Posterior vena cava (tissue), 2 donors: ENCODE measurements around the gene RHOV. TPM values are rescaled to one million over a fixed set of nuclear protein-coding genes. Genes with fewer than 3 reads are reported as not detected.

Experiments used
- DNase-seq: peaks from one replicate; pipeline ENCODE4 v3.0.0-alpha.2; 2020; ENCODE audit warnings: low spot score
- intact Hi-C, 2 donors: fragments of 100-400 bp; cut with DNase I; formaldehyde crosslinking; loops; one replicate each; pipeline versions ENCODE4 v1.14.1 to v1.14.2; 2022 to 2023
- total RNA-seq, 2 donors: library from RNA; stranded (reverse); fragmentation: NEBNext Ultra II Directional; extraction: Animal tissue kit (Norgen Biotek cat#: 25700); gene quantifications; one replicate each; pipeline ENCODE4 v1.2.1, GENCODE V29; 2021
- donor health status: DM: yes; HTN: yes; CAD: no.
- donor health status: DM: yes; HTN: yes; CAD: no.

The RHOV gene
- total RNA-seq, 2 donors from 2014 or later = not detected

- intact Hi-C loops = no loop called here
- peak; percentile 55 for DNase-seq
Measured at GRCh38 chr15:40854161-40854560, 19.9 kb downstream of the RHOV start.

- intact Hi-C loops = no loop called here
- peak; percentile 61 for DNase-seq
Measured at GRCh38 chr15:40853241-40853890, 20.7 kb downstream of the RHOV start.

- intact Hi-C loops = no loop called here
- peak; percentile 41 for DNase-seq
Measured at GRCh38 chr15:40852529-40852928, 21.5 kb downstream of the RHOV start.

GRCh38 chr15:40850576-40851112 is 23.4 kb downstream of the RHOV start:
- intact Hi-C loops = no loop called here
- DNase-seq = peak; percentile 36

GRCh38 chr15:40847223-40847961 is 26.6 kb downstream of the RHOV start:
- intact Hi-C loops = no loop called here
- peak; percentile 83 for DNase-seq

- intact Hi-C loops = no loop called here
- peak; percentile 32 for DNase-seq
Measured at GRCh38 chr15:40846841-40847222, 27.2 kb downstream of the RHOV start.

GRCh38 chr15:40845511-40846284 is 28.3 kb downstream of the RHOV start:
- intact Hi-C loops = no loop called here
- DNase-seq = peak; percentile 43

- intact Hi-C loops = no loop called here
- no peak for DNase-seq
Measured at GRCh38 chr15:40845036-40845435, 29.0 kb downstream of the RHOV start.

- DNase-seq = no peak
- intact Hi-C loops = no loop called here
Measured at GRCh38 chr15:40844696-40845030, 29.4 kb downstream of the RHOV start.

- intact Hi-C loops = no loop called here
- no peak for DNase-seq
Measured at GRCh38 chr15:40843885-40844695, 29.9 kb downstream of the RHOV start, which contains the start of gene SPINT1. Gene SPINT1 (plus strand): TSS chr15:40844048. CDS start chr15:40844555, 507 bp downstream.

GRCh38 chr15:40843261-40843884 is 30.7 kb downstream of the RHOV start:
- intact Hi-C loops = no loop called here
- no peak for DNase-seq

- intact Hi-C loops = no loop called here
- no peak for DNase-seq
Measured at GRCh38 chr15:40841741-40842140, 32.3 kb downstream of the RHOV start.

- DNase-seq = no peak
- intact Hi-C loops = no loop called here
Measured at GRCh38 chr15:40838756-40839155, 35.3 kb downstream of the RHOV start.

GRCh38 chr15:40836020-40836419 is 38.0 kb downstream of the RHOV start:
- DNase-seq = no peak

GRCh38 chr15:40832903-40833302 is 41.1 kb downstream of the RHOV start:
- no peak for DNase-seq
- intact Hi-C loops = no loop called here

More at GRCh38 chr15:40836020-40836419, 38.0 kb downstream of the RHOV start:
- intact Hi-C loops = no loop called here

GRCh38 chr15:40831861-40832260 is 42.2 kb downstream of the RHOV start:
- no peak for DNase-seq
- intact Hi-C loops = no loop called here

- intact Hi-C loops = no loop called here
Measured at GRCh38 chr15:40830884-40831283, 43.1 kb downstream of the RHOV start.

GRCh38 chr15:40829115-40829514 is 44.9 kb downstream of the RHOV start:
- DNase-seq = no peak
- intact Hi-C loops = no loop called here

More at GRCh38 chr15:40830884-40831283, 43.1 kb downstream of the RHOV start:
- DNase-seq = no peak
